ENCODE results near the gene ABHD16B. TPM values are rescaled to one million over a fixed set of nuclear protein-coding genes. Genes with fewer than 3 reads are reported as not detected.

ABHD16B gene
- total and polyA plus RNA-seq, 2 of the 13 experiments (the other 11 are each of a cell fraction or from before 2014, with no cell fraction given), result not detected

DNA sequence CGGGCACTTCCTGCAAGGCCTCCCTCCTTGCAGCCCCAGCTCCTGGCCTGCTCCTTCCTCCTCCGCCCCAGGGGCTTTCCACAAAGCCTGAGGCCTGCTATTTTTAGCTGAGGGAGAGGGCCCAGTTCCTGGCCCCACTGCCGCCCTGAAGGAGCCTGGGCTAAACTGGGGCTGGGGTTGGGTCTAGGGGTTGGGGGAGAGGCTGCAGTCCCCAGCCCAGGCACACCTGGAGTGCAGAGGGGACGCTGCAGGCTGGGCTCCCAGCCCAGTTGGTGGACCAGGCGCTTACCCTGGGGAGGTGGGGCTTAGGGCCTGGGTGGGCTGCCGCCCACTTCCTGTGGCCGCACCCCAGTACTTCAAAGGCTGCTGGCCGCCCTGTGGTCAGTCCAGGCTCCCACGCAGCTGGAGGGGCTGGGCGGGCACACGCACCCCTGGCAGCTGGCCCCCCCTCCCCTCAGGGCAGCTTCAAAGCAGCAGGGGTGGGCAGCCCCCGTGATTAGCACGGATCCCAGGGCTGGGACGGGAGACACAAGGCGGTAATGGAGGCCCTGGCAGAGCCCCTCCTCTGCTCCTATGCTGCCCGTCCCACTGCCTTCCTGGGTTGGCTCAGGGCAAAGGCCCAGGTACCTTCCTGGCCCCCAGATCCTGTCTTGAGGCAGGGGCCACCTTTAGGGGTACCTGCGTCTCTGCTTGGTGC is 7.1 kb upstream of the ABHD16B start (continued):
- TF ChIP-seq, protein P1, sequence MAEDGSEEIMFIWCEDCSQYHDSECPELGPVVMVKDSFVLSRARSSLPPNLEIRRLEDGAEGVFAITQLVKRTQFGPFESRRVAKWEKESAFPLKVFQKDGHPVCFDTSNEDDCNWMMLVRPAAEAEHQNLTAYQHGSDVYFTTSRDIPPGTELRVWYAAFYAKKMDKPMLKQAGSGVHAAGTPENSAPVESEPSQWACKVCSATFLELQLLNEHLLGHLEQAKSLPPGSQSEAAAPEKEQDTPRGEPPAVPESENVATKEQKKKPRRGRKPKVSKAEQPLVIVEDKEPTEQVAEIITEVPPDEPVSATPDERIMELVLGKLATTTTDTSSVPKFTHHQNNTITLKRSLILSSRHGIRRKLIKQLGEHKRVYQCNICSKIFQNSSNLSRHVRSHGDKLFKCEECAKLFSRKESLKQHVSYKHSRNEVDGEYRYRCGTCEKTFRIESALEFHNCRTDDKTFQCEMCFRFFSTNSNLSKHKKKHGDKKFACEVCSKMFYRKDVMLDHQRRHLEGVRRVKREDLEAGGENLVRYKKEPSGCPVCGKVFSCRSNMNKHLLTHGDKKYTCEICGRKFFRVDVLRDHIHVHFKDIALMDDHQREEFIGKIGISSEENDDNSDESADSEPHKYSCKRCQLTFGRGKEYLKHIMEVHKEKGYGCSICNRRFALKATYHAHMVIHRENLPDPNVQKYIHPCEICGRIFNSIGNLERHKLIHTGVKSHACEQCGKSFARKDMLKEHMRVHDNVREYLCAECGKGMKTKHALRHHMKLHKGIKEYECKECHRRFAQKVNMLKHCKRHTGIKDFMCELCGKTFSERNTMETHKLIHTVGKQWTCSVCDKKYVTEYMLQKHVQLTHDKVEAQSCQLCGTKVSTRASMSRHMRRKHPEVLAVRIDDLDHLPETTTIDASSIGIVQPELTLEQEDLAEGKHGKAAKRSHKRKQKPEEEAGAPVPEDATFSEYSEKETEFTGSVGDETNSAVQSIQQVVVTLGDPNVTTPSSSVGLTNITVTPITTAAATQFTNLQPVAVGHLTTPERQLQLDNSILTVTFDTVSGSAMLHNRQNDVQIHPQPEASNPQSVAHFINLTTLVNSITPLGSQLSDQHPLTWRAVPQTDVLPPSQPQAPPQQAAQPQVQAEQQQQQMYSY (CRISPR knock-in tag; IDR thresholded peaks at IDR 0.05), result 0 out of 2 replicates have a peak, but pooled peaks have one; percentile 44
- TF ChIP-seq ZNF329 (CRISPR knock-in tag; IDR thresholded peaks at IDR 0.05; ENCODE audit: low read depth) (no peak), GLI4 (CRISPR knock-in tag; IDR thresholded peaks at IDR 0.05; ENCODE audit: borderline replicate concordance) (no peak), ARNT (IDR thresholded peaks at IDR 0.05) (no peak), HOXD1 (CRISPR knock-in tag; IDR thresholded peaks at IDR 0.05) (0 out of 2 replicates have a peak, but pooled peaks have one; percentile 49)
- TF ChIP-seq, protein P2, sequence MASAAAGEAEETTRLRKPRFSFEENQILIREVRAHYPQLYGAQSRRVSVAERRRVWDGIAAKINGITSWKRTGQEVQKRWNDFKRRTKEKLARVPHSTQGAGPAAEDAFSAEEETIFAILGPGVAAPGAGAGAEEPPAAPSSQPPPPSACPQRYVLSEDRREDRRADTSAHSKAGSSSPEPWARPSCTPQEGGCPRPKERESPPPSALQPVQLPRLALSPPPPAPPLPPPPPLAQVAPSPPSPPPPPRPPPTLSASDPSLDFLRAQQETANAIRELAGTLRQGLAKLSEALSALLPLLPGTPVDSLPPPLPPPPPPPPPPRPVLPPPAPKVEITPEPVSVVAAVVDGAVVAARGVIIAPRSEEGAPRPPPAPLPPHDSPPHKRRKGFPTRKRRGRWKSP (CRISPR knock-in tag; IDR thresholded peaks at IDR 0.05), result no peak
- TF ChIP-seq, protein P3, sequence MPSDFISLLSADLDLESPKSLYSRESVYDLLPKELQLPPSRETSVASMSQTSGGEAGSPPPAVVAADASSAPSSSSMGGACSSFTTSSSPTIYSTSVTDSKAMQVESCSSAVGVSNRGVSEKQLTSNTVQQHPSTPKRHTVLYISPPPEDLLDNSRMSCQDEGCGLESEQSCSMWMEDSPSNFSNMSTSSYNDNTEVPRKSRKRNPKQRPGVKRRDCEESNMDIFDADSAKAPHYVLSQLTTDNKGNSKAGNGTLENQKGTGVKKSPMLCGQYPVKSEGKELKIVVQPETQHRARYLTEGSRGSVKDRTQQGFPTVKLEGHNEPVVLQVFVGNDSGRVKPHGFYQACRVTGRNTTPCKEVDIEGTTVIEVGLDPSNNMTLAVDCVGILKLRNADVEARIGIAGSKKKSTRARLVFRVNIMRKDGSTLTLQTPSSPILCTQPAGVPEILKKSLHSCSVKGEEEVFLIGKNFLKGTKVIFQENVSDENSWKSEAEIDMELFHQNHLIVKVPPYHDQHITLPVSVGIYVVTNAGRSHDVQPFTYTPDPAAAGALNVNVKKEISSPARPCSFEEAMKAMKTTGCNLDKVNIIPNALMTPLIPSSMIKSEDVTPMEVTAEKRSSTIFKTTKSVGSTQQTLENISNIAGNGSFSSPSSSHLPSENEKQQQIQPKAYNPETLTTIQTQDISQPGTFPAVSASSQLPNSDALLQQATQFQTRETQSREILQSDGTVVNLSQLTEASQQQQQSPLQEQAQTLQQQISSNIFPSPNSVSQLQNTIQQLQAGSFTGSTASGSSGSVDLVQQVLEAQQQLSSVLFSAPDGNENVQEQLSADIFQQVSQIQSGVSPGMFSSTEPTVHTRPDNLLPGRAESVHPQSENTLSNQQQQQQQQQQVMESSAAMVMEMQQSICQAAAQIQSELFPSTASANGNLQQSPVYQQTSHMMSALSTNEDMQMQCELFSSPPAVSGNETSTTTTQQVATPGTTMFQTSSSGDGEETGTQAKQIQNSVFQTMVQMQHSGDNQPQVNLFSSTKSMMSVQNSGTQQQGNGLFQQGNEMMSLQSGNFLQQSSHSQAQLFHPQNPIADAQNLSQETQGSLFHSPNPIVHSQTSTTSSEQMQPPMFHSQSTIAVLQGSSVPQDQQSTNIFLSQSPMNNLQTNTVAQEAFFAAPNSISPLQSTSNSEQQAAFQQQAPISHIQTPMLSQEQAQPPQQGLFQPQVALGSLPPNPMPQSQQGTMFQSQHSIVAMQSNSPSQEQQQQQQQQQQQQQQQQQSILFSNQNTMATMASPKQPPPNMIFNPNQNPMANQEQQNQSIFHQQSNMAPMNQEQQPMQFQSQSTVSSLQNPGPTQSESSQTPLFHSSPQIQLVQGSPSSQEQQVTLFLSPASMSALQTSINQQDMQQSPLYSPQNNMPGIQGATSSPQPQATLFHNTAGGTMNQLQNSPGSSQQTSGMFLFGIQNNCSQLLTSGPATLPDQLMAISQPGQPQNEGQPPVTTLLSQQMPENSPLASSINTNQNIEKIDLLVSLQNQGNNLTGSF (CRISPR knock-in tag; IDR thresholded peaks at IDR 0.05), result 0 out of 2 replicates have a peak, but pooled peaks have one; percentile 72
- TF ChIP-seq, protein P4, sequence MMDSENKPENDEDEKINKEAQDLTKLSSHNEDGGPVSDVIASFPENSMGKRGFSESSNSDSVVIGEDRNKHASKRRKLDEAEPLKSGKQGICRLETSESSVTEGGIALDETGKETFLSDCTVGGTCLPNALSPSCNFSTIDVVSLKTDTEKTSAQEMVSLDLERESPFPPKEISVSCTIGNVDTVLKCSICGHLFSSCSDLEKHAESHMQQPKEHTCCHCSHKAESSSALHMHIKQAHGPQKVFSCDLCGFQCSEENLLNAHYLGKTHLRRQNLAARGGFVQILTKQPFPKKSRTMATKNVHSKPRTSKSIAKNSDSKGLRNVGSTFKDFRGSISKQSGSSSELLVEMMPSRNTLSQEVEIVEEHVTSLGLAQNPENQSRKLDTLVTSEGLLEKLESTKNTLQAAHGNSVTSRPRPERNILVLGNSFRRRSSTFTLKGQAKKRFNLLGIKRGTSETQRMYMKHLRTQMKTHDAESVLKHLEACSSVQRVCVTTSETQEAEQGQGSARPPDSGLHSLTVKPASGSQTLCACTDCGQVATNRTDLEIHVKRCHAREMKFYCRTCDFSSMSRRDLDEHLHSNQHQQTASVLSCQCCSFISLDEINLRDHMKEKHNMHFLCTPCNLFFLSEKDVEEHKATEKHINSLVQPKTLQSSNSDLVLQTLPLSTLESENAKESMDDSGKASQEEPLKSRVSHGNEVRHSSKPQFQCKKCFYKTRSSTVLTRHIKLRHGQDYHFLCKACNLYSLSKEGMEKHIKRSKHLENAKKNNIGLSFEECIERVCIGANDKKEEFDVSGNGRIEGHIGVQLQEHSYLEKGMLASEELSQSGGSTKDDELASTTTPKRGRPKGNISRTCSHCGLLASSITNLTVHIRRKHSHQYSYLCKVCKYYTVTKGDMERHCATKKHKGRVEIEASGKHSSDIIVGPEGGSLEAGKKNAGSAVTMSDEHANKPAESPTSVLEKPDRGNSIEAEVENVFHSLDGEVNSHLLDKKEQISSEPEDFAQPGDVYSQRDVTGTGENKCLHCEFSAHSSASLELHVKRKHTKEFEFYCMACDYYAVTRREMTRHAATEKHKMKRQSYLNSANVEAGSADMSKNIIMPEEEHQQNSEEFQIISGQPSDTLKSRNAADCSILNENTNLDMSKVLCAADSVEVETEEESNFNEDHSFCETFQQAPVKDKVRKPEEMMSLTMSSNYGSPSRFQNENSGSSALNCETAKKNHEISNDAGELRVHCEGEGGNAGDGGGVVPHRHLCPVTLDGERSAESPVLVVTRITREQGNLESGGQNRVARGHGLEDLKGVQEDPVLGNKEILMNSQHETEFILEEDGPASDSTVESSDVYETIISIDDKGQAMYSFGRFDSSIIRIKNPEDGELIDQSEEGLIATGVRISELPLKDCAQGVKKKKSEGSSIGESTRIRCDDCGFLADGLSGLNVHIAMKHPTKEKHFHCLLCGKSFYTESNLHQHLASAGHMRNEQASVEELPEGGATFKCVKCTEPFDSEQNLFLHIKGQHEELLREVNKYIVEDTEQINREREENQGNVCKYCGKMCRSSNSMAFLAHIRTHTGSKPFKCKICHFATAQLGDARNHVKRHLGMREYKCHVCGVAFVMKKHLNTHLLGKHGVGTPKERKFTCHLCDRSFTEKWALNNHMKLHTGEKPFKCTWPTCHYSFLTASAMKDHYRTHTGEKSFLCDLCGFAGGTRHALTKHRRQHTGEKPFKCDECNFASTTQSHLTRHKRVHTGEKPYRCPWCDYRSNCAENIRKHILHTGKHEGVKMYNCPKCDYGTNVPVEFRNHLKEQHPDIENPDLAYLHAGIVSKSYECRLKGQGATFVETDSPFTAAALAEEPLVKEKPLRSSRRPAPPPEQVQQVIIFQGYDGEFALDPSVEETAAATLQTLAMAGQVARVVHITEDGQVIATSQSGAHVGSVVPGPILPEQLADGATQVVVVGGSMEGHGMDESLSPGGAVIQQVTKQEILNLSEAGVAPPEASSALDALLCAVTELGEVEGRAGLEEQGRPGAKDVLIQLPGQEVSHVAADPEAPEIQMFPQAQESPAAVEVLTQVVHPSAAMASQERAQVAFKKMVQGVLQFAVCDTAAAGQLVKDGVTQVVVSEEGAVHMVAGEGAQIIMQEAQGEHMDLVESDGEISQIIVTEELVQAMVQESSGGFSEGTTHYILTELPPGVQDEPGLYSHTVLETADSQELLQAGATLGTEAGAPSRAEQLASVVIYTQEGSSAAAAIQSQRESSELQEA (CRISPR knock-in tag; IDR thresholded peaks at IDR 0.05; ENCODE audit: not compliant biosample characterization), result no peak

Measured in HepG2 (cell line).